ENCODE measurements around the gene IQSEC1. TPM values are rescaled to one million over a fixed set of nuclear protein-coding genes. Genes with fewer than 3 reads are reported as not detected.

IQSEC1 gene
- polyA plus RNA-seq, 4 donors: 27.2 to 45.5 (median 34.7) TPM

GRCh38 chr3:13018561-13019242 lies 54.5 kb downstream of the IQSEC1 start:
- DNase-seq (ENCODE audit: low read depth in 4 of 4, low spot score in 3 of 4): no peak

DNA sequence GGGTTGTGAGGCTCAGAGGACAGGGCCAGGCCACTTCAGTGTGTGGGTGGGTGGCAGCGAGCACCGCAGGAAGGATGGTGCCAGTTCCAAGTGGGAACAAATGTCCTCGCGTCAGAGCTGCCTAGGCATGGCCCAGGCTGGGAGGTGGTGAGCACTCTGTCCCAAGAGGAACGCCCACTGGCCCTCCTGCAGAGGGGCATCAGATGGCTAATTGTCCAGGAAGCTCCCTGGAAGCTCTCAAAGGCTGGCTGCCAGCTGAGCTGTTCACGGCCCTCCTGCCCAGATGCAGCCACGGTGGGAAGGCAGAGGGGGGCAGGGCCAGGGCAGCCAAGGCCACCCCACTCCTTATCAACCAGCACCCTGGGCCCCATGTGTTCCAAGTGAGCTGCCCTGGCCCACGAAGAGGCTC lies 55.2 kb downstream of the IQSEC1 start:
- DNase-seq (ENCODE audit: low read depth in 4 of 4, low spot score in 3 of 4): no peak

DNA sequence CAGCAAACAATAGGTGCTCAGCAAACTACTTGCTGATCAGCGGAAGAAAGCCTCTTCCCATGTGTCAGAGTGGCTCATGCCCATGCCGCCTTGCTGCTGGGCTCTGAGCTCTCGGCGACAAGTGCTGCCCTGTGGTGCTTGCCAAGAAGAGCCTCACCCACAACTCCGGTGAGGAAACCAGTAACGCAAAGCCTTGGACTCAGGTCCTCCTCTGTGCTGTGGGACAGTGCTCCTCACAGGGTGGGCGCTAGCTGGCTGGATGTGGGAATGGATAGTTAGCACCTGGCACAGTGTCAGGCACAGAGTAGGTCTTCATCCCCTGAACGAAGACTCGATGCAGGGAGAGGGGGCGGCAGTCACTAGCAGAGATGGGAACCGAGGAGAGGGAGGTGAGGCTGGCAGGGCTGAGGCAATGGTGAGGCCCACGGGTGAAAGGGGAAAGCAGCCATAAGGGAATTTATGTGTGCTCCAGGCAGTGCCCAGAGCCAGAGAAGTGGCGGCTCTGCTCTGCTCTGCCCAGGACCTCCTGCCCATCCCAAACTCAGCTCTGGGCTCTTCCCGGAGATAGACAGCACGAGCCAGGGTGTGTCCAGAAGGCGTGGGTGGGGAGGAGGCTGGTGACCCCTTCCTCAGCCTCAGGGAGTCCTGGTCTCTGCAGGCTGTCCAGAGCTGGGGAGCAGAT lies 55.7 kb downstream of the IQSEC1 start:
- DNase-seq (ENCODE audit: low read depth in 4 of 4, low spot score in 3 of 4): no peak

DNA sequence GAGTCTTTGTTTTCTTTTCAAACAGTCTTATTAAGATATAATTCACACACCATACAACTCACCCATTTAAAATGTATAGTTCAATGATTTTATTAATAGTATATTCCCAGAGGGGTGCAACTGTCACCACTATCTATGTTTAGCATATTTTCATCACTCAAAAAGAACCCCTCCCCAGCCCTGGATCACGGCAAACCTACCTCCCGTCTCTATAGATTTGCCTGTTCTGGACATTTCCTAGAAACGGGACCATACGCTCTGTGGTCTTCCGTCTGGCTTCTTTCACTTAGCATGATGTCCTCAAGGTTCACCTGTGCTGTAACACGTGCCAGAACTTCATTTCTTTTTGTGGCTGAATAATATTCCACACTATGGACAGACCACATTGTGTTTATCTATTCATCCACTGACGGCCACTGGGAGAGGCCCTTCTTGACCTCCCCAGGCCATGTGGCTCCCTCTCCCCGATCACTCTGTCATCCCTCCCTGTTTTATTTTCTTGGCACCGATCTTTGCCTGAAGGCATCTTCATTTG lies 56.4 kb downstream of the IQSEC1 start:
- no peak for DNase-seq (ENCODE audit: low read depth in 4 of 4, low spot score in 3 of 4)

DNA sequence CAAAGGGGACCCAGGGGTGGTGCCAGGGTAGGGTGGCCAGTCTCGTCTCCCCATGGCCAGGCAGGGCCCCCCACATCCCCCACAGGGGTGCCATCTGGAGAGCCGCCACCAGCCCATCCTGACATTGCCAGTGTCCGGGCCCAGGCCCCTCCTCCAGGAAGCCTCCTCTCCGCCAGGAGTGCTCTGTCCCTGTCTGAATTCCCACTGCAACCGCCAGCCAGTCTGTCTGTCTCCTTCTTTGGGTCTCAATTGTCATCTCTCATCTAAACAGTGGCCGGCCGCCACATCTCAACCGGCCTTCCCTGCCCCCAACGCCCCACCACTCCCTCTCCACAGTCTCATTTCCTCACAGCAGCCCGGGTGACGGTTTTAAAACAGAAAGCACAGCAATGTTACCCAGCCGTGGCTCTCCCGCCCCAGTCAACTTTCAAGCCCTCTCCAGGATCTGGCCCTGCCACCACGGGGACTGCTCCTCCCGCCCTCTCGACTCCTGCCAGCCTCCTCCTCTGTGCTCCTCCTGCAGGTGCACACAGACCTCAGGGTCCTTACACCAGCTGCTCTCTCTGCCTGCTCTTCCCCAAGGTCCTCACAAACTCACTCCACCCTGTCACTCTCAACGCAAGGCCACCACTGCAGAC lies 57.0 kb downstream of the IQSEC1 start:
- no peak for DNase-seq (ENCODE audit: low read depth in 4 of 4, low spot score in 3 of 4)

DNA sequence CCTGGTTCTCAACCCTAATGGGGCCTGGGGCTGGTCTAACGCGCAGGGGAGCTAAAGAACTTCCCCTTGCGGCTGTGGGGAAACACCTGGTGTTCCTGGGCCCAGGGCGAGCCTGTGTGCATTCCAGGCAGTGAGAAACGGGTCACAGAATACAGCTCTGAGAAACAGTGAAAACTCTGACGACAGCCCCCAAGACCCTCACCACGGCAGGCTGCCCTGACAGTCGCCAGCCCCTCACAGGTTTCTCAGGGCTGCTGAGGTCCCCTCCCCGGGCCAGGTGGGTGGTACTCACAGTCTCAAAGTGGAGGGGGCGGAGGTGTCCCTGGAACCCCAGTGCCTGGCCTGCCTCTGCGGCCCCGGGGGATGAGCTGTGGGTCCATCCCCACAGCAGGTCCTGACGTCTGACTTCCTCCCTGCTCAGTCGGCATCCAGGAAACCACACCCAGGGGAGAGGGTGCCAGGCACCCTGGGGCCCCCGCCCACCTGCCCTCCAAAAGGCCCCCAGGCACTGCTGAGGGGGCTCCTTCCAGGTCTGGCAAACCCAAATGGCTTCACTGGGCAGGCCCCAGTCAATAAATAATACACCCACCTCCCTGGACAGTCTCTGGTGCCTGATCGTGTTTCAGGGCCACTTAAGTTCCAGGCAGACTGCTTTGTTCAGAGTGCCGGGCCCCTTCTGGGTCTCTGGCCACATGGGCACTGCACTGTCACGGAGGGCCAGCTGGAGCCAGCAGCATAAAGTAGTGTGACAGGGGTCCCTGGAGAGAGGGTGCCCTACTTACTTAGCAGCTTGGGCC lies 57.7 kb downstream of the IQSEC1 start:
- no peak for DNase-seq (ENCODE audit: low read depth in 4 of 4, low spot score in 3 of 4)

GRCh38 chr3:13014755-13015285 lies 58.4 kb downstream of the IQSEC1 start:
- DNase-seq (ENCODE audit: low read depth in 4 of 4, low spot score in 3 of 4): no peak

DNA sequence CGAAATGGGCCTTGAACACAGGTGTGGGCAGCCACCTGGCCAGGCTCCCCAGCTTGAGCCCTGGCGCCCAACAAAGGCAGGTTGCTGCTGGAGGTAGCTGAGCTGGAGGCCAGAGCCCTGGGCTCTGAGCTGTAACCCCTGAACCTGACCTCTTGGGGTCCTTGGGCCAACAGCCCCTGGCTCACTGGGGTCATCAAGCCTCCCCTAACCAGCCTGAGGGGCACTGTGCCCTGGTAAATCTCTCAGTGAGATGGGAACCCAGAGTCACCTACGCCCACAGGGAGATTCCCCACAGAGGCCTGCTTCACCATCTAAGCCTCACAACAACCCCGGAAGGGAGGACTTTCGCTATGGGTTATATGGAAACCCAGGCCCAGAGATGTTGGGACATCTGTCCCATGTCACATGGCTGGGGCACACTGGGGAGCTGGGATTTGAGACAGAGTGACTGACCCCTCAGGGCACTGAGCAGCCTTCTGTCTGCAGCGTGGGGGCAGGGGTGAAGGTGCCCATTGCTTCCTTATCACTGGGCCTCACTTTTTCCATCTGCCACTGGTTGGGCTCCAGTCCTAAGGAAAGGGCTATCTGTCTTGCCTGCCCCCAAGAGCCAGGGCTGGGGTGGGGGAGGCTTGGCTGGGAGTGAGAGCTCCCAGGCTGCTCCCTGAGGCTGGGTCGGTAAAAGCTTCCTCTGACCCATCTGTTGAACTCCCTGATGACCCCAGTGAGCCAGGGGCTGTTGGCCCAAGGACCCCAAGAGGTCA lies 59.1 kb downstream of the IQSEC1 start:
- DNase-seq (ENCODE audit: low read depth in 4 of 4, low spot score in 3 of 4): no peak

- no peak for DNase-seq (ENCODE audit: low read depth in 4 of 4, low spot score in 3 of 4)
Observed at GRCh38 chr3:13013566-13013965, 59.7 kb downstream of the IQSEC1 start.

DNA sequence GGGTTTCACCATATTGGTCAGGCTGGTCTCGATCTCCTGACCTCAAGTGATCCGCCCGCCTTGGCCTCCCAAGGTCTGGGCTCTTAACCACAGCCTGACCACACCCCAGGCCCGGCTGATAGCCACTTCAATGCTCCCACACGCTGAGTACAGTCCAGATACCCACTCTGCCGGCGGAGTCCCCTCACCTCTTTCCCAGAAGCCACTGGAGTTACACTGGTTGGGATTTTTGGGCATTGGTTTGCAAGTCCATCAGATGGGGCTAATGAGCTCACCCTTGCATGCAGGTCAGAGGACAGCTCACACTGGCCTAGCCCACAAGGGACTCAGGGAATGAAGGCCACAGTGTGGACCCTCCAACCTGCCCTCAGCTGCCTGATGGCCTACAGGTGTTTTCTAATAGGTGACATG lies 60.1 kb downstream of the IQSEC1 start:
- no peak for DNase-seq (ENCODE audit: low read depth in 4 of 4, low spot score in 3 of 4)

DNA sequence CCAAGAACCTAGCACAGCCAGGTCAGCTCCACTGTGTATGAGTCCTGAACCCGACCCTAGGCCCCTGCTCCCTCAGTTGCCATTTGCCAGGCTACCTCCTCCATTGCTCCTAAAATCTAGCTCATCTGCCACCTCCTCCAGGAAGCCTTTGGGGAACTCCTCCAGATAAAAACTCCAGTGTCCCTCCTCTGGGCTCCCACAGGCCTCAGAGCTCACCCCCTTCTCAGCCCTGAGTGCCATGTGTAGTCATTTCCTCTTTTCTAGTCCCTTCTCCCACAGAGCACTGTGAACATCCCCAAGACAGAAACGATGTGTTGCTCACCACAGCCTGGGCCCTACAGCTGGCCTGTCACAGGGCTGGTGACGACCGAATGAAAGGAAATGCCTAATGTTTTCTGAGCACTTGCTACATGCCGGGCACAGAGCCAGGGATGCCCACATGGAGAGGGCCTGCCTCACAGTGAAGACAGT lies 61.0 kb downstream of the IQSEC1 start:
- DNase-seq (ENCODE audit: low read depth in 4 of 4, low spot score in 3 of 4): no peak

- DNase-seq (ENCODE audit: low read depth in 4 of 4, low spot score in 3 of 4): no peak
Observed at GRCh38 chr3:13011573-13012220, 61.5 kb downstream of the IQSEC1 start.

- no peak for DNase-seq (ENCODE audit: low read depth in 4 of 4, low spot score in 3 of 4)
Observed at GRCh38 chr3:13010780-13011572, 62.3 kb downstream of the IQSEC1 start.

DNA sequence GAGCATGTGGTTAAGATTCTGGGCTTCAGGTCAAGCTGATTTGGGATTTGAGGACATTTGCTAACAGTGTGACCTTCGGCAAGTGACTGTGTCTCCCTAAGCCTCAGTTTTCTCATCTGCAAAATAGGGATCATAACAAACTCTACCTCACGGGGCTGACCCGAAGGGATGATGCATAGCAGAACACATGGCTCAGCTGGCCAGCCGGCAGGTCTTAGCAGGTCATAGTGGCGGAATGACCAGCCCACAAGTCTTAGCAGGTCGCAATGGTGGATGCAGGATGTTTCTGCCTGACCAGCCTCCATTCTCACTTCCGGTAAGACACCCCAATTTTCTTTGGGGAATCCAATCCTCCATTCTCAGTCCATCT lies 63.3 kb downstream of the IQSEC1 start:
- no peak for DNase-seq (ENCODE audit: low read depth in 4 of 4, low spot score in 3 of 4)

GRCh38 chr3:13009132-13009945 lies 63.9 kb downstream of the IQSEC1 start:
- no peak for DNase-seq (ENCODE audit: low read depth in 4 of 4, low spot score in 3 of 4)

DNA sequence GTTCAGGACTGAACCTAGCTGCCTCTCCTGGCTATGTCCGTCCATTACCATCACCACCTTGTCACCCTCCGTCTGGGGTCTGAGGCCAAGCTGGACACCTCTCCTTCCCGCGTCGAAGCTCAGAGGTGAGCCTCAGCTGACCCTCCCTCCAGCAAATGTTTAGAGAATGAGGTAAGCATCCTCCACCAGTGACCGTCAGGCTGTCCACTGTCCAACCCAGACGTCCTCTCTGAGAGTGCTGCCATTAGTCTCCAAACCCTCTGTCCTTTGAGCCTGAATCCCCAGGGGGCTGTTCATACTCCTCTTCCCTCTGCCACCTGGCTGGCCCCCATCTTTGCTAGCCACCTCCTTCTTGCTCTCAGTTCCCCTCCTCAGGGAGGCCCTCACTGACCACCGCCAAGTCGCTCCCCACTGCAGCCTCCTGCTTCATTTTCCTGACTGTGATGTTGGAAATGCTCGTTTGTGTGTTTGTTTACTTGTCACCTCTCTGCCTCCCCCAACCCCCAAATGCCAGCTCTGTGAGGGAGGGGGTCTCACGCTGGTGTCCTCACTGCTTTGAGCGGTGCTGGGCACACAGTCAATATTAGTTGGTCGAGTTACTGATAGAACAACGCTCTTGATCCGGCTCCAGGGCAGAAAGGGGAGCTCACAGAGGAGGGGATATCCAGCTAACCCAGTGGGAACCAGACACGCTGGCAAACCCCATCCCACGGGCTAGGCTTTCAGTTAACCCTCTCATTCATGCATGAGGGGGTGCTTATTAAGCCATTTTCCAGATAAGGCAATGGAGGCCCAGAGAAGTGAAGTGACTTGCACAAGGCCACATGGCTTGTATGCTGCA lies 64.9 kb downstream of the IQSEC1 start:
- DNase-seq (ENCODE audit: low read depth in 4 of 4, low spot score in 3 of 4): no peak

All from left renal pelvis (tissue), 4 donors.